ENCODE data around the gene MRPS14.

GRCh38 chr1:175035865-175036264, 12.6 kb upstream of the MRPS14 start:
- TF ChIP-seq ARNT (IDR thresholded peaks at IDR 0.05) (no peak), L3MBTL2 (conservative IDR thresholded peaks at IDR 0.05) (no peak), FOXA1 (IDR thresholded peaks at IDR 0.05) (no peak), FOXK2 (IDR thresholded peaks at IDR 0.05) (no peak), SP1 (IDR thresholded peaks at IDR 0.05) (no peak), TARDBP (IDR thresholded peaks at IDR 0.05) (no peak), ELF4 (IDR thresholded peaks at IDR 0.05) (no peak), SUZ12 (IDR thresholded peaks at IDR 0.05) (no peak), HDGF (IDR thresholded peaks at IDR 0.05; ENCODE audit: borderline replicate concordance) (no peak), BHLHE40 (IDR thresholded peaks at IDR 0.05; ENCODE audit: borderline replicate concordance) (no peak), ZNF384 (IDR thresholded peaks at IDR 0.05) (no peak), CTBP1 (IDR thresholded peaks at IDR 0.05; ENCODE audit: borderline replicate concordance) (no peak)

All from HEK293T (cell line).